HAP-1 (cell line): ENCODE data around the gene YIF1B.

Source experiments
- DNase-seq, 2 experiments: peaks; one replicate each; pipeline ENCODE4 v3.0.0-alpha.2; 2016 to 2020; ENCODE audit warnings: low spot score in 2 of 2
- H3K27me3 ChIP-seq: fragments of 250-450 bp; sonication (Bioruptor Pico); 2 replicates; pipeline ENCODE4 v1.5.1; 2020; ENCODE audit warnings: low read depth, mild to moderate bottlenecking, moderate library complexity
- H3K36me3 ChIP-seq: fragments of 250-450 bp; sonication (Bioruptor Pico); replicated peaks from 2 replicates; pipeline ENCODE4 v1.5.1; 2020; ENCODE audit warnings: mild to moderate bottlenecking
- H3K4me1 ChIP-seq: fragments of 250-450 bp; sonication (Bioruptor Pico); 2 replicates; pipeline ENCODE4 v1.5.1; 2020; ENCODE audit warnings: mild to moderate bottlenecking
- H3K4me3 ChIP-seq: fragments of 250-450 bp; sonication (Bioruptor Pico); 2 replicates; pipeline ENCODE4 v1.5.1; 2020; ENCODE audit warnings: mild to moderate bottlenecking, moderate library complexity
- H3K9me3 ChIP-seq: fragments of 250-450 bp; sonication (Bioruptor Pico); 2 replicates; pipeline ENCODE4 v1.5.1; 2020; ENCODE audit warnings: mild to moderate bottlenecking, moderate library complexity
- in situ Hi-C: fragments of 300-500 bp; cut with MboI; formaldehyde crosslinking; loops from 3 replicates; pipeline ENCODE4 v1.14.3; 2020; ENCODE audit warnings: low sequenced_read_pairs, inconsistent platforms, mixed read lengths

The YIF1B gene

DNA sequence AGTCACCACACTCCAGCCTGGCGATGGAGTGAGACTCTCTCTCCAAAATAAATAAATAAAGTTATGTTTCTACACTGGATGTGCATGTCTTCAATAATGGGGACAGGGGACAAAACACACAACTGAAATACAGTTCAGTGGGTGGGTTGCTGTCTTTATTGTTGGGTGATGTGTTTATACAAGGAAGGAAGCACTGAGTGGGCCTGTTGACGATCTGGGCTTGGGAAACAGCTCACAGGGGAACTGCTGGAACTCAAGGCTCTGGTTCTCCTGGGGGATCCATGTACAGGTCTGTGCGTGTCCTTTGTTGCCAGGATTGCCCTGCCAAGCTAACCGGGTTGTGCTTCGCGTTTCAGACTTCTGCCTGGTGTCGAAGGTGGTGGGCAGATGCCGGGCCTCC lies 32.5 kb downstream of the YIF1B start:
- Histone ChIP-seq H3K4me3 (no peak overlapping the region), H3K4me1 (no peaks in the 10 kb centered on the region), H3K27me3 (no peaks in the 10 kb centered on the region), H3K36me3 (no peaks in the 10 kb centered on the region), H3K9me3 (no peaks in the 10 kb centered on the region)
- DNase-seq, result no peak
- in situ Hi-C loops, result no loop called here

DNA sequence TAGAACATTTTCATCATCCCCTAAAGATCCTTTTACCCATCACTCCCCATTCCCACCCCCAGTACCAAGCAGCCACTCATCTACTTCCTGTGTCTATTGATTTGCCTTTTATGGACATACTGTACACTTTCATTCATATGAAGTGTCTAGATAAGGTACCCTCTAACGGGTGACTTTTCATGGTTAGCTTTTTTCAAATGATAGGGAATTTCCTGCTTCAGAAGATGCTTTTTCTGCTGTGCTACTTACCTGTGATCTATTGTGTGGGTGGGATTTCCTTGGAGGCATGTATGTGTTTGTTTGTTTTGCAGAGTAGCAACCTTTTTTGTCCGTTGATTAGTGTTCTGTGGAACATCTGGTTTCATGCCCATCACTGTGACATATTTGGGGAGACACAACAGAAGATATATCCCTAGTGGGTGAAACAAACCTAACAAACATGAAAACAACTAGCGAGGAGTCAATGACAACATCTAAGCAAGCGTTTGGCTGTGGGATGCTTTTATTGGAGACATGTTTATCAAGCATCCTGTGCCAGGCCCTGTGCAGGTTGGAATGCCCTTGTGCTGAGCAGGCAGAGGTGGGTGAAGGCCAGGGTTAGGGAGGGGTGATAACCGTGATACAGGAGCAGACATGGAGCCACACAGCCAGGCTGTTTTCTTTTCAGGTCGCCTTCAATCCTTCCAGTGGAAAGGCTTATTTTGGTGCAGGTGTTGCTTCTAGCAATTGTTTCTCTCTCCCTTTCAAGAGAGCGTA lies 33.8 kb downstream of the YIF1B start:
- Histone ChIP-seq H3K9me3 (no peaks in the 10 kb centered on the region), H3K4me1 (peaks cover 2% of the 10 kb centered on the region; the same call in 1 of the 2 replicates), H3K4me3 (no peak overlapping the region), H3K27me3 (no peaks in the 10 kb centered on the region), H3K36me3 (no peaks in the 10 kb centered on the region)
- in situ Hi-C loops, result no loop called here
- no peak for DNase-seq

DNA sequence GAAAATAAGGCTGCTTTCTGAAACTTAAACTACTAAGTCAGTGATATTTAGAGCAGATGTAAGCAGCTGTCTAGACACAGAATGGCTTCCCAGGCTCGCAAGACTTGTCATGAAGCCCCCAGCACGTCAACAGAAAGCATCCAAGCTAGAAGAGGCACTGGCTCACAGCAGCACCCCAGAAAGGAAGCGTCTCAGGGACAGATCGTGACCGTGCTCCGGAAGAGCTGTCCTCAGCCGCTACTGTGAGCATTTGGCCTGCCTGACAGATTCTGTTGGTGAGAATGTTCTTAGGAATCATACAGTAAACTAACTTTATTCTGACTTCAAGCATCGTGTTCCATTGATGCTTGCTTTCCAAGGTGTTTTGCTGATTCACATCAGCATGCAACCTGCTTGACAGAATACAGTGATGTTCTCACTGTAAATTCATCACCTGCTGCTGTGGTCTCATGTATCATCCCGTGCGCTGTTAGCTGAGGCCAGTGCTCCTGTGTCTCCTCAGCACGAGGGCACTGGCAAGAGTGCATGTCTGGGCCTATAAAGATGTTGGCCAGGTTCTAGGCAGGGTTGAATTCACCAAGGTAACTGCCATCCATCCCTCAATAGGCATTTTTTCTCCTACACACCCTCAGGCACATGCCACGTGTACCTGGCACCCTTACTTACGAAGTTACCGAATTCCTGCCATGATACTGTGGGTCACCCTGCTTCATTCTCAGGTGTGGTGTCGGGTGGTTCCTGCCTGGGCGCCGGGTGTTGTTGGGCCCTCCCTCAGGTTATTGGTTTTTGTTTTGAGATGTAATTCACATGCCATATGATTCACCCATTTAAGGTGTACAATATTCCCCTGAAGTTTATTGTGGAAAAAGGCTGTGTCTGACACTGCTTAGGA lies 35.5 kb downstream of the YIF1B start:
- Histone ChIP-seq H3K4me1 (peaks cover 2% of the 10 kb centered on the region; the same call in 1 of the 2 replicates), H3K36me3 (no peaks in the 10 kb centered on the region), H3K4me3 (no peak overlapping the region), H3K27me3 (no peaks in the 10 kb centered on the region), H3K9me3 (no peaks in the 10 kb centered on the region)
- in situ Hi-C loops, result no loop called here
- no peak for DNase-seq

DNA sequence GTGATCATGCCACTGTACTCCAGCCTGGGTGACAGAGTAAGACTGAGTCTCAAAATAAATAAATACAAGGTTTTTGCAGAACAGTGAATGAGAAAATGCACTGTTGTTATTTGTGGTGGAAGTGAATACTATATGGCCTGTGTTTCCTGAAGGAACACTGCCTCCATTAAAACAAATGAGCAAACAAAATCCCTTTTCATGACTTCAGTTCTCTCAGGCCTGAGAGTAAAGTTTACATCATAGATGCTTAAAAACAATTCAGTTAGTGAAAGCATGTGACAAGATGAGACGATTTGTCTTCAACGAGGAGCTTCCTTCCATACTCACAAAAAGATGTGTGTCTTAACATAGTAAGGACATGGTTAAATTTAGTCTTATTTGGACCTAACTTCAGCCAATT lies 37.0 kb downstream of the YIF1B start:
- Histone ChIP-seq H3K4me1 (peaks cover 2% of the 10 kb centered on the region; the same call in 1 of the 2 replicates), H3K9me3 (no peaks in the 10 kb centered on the region), H3K36me3 (no peaks in the 10 kb centered on the region), H3K4me3 (no peak overlapping the region), H3K27me3 (no peaks in the 10 kb centered on the region)
- DNase-seq, result no peak
- in situ Hi-C loops, result no loop called here

DNA sequence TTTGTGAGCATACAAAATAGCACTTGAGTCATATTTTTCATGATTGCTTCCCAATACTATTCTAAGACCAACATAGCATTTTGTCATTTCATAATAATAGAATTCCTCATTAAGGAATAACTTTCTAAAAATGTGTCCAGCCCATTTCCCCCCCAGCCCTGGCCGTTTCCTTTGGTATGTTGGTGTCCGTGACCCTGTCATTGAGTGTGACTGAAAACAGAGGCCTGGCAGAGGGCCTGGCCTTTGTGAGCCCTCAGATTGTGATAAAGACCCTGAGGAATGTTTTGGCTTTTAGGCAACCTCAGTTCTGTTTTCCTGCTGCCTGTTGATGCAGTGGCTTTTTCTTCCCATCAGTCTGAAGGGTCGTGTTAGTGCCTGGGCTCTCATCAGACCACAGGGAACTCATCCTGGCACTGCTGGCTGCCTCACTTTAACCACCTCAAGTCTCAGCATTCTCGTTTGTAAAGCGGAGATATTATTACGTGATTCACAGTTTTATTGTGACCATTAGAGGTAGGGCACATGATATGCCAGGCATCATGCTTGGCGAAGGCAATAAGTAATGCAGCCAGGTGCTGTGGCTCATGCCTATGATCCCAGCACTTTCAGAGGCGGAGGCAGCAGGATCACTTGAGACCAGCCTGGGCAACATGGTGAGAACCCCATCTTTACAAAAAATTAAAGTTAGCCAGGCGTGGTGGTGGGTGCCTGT lies 37.6 kb downstream of the YIF1B start:
- Histone ChIP-seq H3K4me3 (no peak overlapping the region), H3K9me3 (no peaks in the 10 kb centered on the region), H3K36me3 (no peaks in the 10 kb centered on the region), H3K27me3 (no peaks in the 10 kb centered on the region), H3K4me1 (peaks cover 2% of the 10 kb centered on the region; the same call in 1 of the 2 replicates)
- in situ Hi-C loops, result no loop called here
- DNase-seq, result no peak

DNA sequence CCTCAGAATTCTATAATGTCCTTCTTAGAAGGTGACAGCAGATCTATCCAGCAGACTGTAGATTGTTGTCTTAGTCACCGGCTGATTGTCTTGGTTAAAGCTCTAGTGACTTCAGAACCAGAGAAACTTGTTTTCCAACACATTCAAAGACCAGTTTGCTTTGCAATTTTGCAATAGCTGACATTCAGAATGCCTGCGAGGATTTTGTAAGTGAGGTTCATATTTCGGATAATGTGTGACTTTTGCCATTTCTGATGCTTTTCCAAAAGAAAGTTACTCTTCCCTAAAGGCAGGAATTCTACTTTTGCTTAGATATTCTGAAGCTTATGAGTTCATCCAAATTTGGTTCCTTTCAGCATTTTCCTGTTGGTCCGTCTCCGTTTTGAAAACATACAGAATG lies 38.2 kb downstream of the YIF1B start:
- no peak for DNase-seq

DNA sequence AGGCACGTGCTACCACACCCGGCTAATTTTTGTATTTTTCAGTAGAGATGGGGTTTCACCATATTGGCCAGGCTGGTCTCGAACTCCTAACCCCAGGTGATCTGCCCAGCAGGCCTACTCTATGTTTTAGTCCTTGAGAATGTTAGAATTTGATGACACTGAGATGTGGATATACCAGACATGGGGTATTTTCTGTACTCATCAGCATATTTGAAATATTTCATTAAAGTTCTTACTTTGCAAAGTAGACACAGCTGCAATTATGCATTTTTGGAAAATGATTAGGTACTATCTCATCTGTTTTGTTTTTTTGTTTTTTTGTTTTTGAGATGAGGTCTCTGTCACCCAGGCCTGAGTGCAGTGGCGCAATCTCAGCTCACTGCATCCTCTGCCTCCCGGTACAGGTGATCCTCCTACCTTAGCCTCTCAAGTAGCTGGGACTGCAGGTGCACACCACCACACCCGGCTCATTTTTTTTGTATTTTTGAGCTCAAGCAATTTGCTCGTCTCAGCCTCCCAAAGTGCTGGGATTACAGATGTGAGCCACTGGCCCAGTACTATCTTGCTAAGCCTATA lies 38.7 kb downstream of the YIF1B start:
- no peaks in the 10 kb centered on the region for H3K9me3 ChIP-seq
- in situ Hi-C loops, result no loop called here
- DNase-seq, result no peak
- no peak overlapping the region for H3K4me3 ChIP-seq
- H3K4me1 ChIP-seq, result peaks cover 2% of the 10 kb centered on the region; the same call in 1 of the 2 replicates
- no peaks in the 10 kb centered on the region for H3K27me3 ChIP-seq
- no peaks in the 10 kb centered on the region for H3K36me3 ChIP-seq

More for the DNA sequence above, 38.2 kb downstream of the YIF1B start:
- peaks cover 2% of the 10 kb centered on the region; the same call in 1 of the 2 replicates for H3K4me1 ChIP-seq
- no peaks in the 10 kb centered on the region for H3K27me3 ChIP-seq
- no peaks in the 10 kb centered on the region for H3K36me3 ChIP-seq
- in situ Hi-C loops, result no loop called here
- no peaks in the 10 kb centered on the region for H3K9me3 ChIP-seq
- no peak overlapping the region for H3K4me3 ChIP-seq

DNA sequence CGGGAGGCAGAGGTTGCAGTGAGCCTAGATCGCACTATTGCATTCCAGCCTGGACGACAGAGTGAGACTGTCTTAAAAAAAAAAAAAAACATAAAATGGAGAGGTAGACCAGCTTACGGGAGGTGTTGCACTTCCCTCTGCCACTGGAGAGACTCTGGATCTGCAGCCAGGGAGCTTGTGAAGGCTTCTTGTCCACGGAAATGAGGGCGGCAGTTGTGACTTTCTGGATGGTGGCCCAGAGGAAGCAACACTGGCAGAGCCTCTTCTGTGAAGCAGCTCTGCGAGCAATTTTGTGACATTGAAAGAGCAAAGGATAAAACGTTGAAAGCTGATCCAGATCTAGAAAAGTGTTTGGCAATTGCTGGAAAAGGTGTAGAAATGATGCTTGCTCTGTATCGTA lies 41.0 kb downstream of the YIF1B start:
- H3K9me3 ChIP-seq, result no peaks in the 10 kb centered on the region
- DNase-seq, result no peak
- H3K36me3 ChIP-seq, result no peaks in the 10 kb centered on the region
- H3K4me3 ChIP-seq, result no peak overlapping the region
- in situ Hi-C loops, result no loop called here
- H3K27me3 ChIP-seq, result no peaks in the 10 kb centered on the region
- peaks cover 2% of the 10 kb centered on the region; the same call in 1 of the 2 replicates for H3K4me1 ChIP-seq

DNA sequence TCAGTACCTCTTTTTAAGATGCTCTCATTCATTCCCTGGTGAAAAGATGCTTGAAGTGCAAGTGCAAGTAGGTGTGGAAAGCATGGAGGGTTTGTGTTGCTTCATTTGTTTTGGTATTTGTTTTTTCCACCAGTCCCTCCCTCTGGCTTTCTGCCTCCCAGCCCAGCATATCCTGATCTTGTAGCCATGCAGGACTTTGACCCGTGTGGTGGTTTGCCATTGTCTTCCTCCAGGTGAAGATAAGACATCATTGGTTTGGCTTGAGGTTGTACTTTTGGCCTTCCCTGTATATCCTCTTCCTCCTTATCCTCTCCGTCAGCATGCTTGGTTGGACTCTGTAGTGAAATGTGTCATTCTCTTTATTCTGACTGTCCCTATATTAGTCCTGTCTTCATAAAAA lies 42.2 kb downstream of the YIF1B start:
- no peaks in the 10 kb centered on the region for H3K9me3 ChIP-seq
- peaks cover 2% of the 10 kb centered on the region; the same call in 1 of the 2 replicates for H3K4me1 ChIP-seq
- in situ Hi-C loops, result no loop called here
- no peak for DNase-seq
- H3K4me3 ChIP-seq, result no peak overlapping the region
- H3K27me3 ChIP-seq, result no peaks in the 10 kb centered on the region
- H3K36me3 ChIP-seq, result no peaks in the 10 kb centered on the region

DNA sequence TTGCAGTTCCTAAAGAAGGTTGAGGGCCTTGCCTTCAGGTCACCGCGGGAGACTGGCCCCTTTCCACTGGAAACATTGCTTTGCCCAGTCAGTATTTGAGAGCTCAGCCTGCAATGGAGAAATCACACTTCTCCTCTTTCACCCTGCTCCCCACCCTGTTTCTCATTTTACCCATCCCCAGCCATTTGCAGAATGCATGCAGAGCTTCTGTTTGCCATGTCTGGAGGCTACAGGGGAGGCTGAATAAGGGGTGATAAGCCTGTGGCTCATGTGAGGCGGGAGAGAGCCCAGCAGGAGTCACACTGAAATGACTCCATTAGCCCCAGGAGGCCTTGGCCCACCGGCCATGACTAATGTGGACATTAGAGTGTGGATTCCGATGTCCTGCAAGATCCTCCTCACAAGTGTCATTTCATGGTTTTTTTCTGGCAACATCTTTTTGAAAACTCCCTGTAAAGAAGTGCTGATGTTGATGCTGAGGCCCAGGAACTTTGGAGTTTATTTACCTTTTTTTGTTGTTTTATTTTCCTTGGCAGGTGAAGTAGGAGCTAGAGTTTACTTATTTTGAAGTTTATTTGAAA lies 45.1 kb downstream of the YIF1B start:
- H3K36me3 ChIP-seq, result no peaks in the 10 kb centered on the region
- H3K4me1 ChIP-seq, result peaks cover 2% of the 10 kb centered on the region
- in situ Hi-C loops, result no loop called here
- H3K27me3 ChIP-seq, result no peaks in the 10 kb centered on the region
- H3K4me3 ChIP-seq, result no peak overlapping the region
- no peak for DNase-seq
- no peaks in the 10 kb centered on the region for H3K9me3 ChIP-seq

DNA sequence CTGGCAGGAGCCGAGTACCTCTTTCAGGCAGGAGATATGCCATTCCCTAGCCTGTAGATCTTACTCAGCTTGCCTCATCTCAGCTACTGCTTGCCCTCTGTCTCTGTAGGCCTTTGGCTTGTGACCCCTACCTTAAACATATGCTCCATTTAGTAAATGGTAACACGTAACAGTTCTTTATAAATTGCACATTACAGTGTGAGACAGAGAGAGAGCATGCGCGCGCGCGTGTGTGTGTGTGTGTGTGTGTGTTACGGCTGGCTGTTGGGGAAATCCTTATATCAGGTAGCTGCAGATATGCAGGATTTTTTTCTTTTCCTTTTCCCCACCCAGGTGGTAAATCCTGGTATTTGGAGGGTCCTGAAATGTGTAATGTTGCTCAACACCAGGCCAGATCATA lies 47.2 kb downstream of the YIF1B start:
- H3K36me3 ChIP-seq, result no peaks in the 10 kb centered on the region
- H3K4me3 ChIP-seq, result no peak overlapping the region
- peaks cover 14% of the 10 kb centered on the region for H3K4me1 ChIP-seq
- no peaks in the 10 kb centered on the region for H3K9me3 ChIP-seq
- in situ Hi-C loops, result no loop called here
- no peaks in the 10 kb centered on the region for H3K27me3 ChIP-seq
- DNase-seq, result no peak

DNA sequence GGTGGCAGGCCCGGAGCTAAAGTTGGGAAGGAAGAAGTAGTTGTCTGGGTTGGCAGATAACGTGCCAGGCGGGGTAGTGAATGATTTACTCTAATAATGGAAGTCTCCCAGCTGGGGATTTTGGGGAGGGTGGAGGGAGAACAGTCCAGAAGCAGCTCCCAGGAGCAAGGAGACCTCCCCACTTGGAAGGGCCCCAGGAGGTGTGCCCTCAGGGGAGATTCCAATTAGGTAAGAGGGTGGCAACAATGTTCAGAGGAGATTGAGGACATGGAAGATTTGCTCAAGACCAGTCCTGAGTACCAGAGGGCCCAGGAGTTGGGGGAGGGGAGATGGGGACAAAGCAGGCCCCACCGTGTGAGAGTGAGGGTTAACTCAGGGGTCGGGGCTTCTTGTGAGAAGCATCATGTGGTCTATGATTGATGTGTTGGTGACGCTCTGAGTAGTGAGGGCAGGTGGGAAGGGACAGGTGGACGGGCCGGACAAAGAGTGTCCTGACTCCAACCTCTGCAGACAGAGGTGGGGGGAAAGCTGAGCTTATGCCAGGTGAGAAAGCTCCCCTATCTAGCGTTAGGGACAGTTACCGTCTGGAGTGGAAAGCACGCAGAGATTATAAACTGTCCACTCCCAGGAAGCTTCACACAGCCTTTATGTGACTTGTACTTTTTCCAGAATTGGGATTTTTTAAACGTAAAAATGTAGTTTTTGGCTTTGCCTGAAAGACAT lies 47.8 kb downstream of the YIF1B start:
- H3K4me3 ChIP-seq, result no peak overlapping the region

More for the DNA sequence above, 47.8 kb downstream of the YIF1B start:
- Histone ChIP-seq H3K27me3 (no peaks in the 10 kb centered on the region), H3K36me3 (no peaks in the 10 kb centered on the region), H3K9me3 (no peaks in the 10 kb centered on the region), H3K4me1 (peaks cover 20% of the 10 kb centered on the region)
- no peak for DNase-seq
- in situ Hi-C loops, result no loop called here
